BJ (cell line): ENCODE data around the gene GPX4. TPM values are rescaled to one million over a fixed set of nuclear protein-coding genes. Genes with fewer than 3 reads are reported as not detected.

Experiments used
- CTCF ChIA-PET: fragments of 350-600 bp; formaldehyde crosslinking; extraction: SDS; loops from one replicate; lab custom pipeline; 2021; ENCODE audit warnings: antibody characterized with exemption, inconsistent platforms; lab: Yijun Ruan, JAX
- POLR2A ChIA-PET: fragments of 300-600 bp; sonication (Branson Sonifier 250); formaldehyde crosslinking; extraction: SDS; loops from one replicate; lab custom pipeline; 2021; ENCODE audit warnings: antibody characterized with exemption; lab: Charles Lee
- DNase-seq: peaks from one replicate; pipeline ENCODE4 v3.0.0-alpha.2; 2011; ENCODE audit warnings: low read depth
- H3K27me3 ChIP-seq: 2 replicates; pipeline ENCODE4 v1.6.0; 2011; ENCODE audit warnings: low read length; ENCODE audit not compliant: control insufficient read depth, insufficient read depth
- H3K36me3 ChIP-seq: 2 replicates; pipeline ENCODE4 v1.5.1; 2011; ENCODE audit warnings: low read length; ENCODE audit not compliant: control insufficient read depth, insufficient read depth
- H3K4me3 ChIP-seq: 2 replicates; pipeline ENCODE4 v1.5.1; 2011; ENCODE audit warnings: low read depth, mild to moderate bottlenecking, control low read depth, low read length
- polyA plus RNA-seq: library from polyadenylated mRNA; depleted of rRNA; stranded (reverse); fragments of >200 nt; gene quantifications from 2 replicates; pipeline ENCODE4 v1.2.3, GENCODE V29; 2011
- TF ChIP-seq, protein P1 (sequence below): IDR thresholded peaks from 2 replicates; pipeline ENCODE4 v1.5.1; 2011; ENCODE audit warnings: low read depth, mild to moderate bottlenecking, control low read depth, inconsistent platforms, low read length, moderate library complexity; ENCODE audit not compliant: insufficient read depth

The GPX4 gene
- polyA plus RNA-seq, 1 experiment: 626 TPM

DNA sequence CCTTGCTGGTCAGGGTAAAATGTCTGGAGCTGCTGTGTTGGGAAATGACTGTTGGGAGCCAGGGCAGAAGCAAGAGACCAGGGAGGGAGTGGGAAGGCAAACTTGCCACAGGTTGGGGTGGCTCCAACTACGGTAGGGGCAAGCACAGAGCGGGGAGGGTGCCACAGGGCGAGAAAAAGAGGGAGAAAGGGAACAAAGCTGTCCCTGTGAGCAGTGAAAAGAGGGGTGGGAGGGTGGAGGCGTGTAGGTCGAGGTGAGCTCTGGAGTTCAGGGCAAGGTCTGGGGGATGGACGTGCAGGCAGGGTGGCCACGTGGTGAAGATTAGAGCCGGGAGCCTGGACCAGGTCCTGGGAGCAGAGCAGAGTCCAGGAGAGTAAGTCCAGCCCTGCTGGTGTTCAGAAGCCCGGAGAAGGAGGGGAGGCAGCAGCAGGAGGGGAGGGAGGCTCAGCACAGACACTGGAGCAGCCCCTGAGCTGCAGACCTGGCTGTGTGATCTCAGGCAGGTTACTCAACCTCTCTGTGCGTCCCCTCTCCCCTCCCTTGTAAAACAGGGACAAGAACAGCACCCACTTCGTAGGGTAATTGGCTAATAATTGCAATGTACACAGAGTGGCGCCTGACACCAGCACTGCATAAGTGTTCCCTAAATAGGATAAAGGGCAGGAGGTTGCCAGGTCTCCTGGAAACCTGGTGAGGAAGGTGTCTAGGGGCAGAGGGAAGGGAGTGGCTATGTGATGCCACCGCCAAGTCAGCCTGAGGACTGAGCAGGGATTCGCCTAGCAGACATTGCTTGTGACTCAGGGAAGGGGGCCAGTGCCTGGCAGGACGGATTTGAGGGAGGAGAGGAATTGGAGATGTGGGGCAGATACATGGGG lies 5.4 kb upstream of the GPX4 start:
- CTCF ChIA-PET: interaction anchor here (0.6 kb wide), 1 partner anchor 34 kb away, joined by 3 read pairs; no protein-coding TSS in a partner anchor
- TF ChIP-seq, protein P1, sequence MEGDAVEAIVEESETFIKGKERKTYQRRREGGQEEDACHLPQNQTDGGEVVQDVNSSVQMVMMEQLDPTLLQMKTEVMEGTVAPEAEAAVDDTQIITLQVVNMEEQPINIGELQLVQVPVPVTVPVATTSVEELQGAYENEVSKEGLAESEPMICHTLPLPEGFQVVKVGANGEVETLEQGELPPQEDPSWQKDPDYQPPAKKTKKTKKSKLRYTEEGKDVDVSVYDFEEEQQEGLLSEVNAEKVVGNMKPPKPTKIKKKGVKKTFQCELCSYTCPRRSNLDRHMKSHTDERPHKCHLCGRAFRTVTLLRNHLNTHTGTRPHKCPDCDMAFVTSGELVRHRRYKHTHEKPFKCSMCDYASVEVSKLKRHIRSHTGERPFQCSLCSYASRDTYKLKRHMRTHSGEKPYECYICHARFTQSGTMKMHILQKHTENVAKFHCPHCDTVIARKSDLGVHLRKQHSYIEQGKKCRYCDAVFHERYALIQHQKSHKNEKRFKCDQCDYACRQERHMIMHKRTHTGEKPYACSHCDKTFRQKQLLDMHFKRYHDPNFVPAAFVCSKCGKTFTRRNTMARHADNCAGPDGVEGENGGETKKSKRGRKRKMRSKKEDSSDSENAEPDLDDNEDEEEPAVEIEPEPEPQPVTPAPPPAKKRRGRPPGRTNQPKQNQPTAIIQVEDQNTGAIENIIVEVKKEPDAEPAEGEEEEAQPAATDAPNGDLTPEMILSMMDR: no peak

DNA sequence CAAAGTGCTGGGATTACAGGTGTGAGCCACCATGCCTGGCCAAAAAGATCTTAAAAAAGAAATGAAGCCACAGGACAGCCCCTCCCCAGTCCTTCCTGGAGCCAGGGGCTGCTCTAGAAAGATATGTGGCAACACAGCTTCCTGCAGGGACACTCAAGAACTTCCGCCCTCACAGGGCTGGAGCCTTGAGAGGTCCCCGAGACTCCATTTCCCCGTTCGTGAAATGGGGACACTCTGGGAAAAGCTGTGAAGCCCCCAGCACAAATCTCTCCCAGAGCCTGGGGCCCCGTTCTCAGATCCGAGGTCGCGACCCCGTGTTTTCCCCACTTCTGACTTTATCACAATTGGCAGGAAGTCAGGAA lies 2.5 kb upstream of the GPX4 start:
- no peak overlapping the region; the same call in 1 of the 2 replicates for H3K4me3 ChIP-seq
- CTCF ChIA-PET: interaction anchor here (0.7 to 5.6 kb wide), 8 partner anchors 12 to 143 kb away, joined by 3 to 29 read pairs (median 3); partner anchors contain the start of gene CNN2
- no peak for DNase-seq
- no peaks in the 10 kb centered on the region for H3K27me3 ChIP-seq
- TF ChIP-seq, protein P1: no peak
- peaks cover 5% of the 10 kb centered on the region for H3K36me3 ChIP-seq
- POLR2A ChIA-PET: interaction anchor here (0.7 kb wide), 1 partner anchor 91 kb away, joined by 3 read pairs; no protein-coding TSS in a partner anchor

More for the DNA sequence above, 5.4 kb upstream of the GPX4 start:
- H3K36me3 ChIP-seq: peaks cover 2% of the 10 kb centered on the region; the same call in 1 of the 2 replicates
- no peak for DNase-seq
- H3K27me3 ChIP-seq: no peaks in the 10 kb centered on the region
- H3K4me3 ChIP-seq: no peak overlapping the region
- POLR2A ChIA-PET: interaction anchor here (0.5 kb wide), 1 partner anchor 70 kb away, joined by 3 read pairs; no protein-coding TSS in a partner anchor

DNA sequence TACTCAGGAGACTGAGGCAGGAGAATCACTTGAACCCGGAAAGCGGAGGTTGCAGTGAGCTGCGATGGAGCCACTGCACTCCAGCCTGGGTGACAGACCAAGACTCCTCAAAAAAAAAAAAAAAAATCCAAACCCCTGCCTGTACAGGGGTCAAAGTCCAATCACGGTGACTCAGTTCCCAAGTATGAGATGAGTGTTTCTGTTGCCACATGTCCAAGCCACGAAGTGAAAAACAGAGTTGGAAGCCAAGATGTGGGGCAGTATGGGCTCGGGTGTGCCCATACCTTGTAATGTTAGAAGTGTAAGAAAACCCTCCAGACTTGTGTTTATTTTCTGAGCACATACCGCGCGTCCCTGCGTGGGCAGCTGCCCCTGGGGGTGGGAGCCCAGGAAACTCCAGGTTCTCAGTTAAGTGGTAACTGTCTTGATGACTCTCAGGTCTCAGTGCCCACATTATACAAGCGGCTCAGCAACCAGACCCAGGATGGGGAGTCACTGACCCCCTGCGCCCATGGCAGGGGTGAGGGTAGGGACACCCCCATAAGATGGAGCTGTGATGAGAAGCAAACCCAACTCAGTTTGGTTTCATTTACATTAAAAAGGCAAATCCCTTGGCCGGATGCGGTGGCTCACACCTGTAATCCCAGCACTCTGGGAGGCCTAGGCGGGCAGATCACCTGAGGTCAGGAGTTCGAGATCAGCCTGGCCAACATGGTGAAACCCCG lies 1.2 kb upstream of the GPX4 start:
- ChIA-PET POLR2A (interaction anchor here (0.6 kb wide), 1 partner anchor 489 kb away, joined by 6 read pairs; no protein-coding TSS in a partner anchor), CTCF (interaction anchor here (0.6 to 5.6 kb wide), 6 partner anchors 11 to 470 kb away, joined by 3 to 29 read pairs (median 4); partner anchors contain the start of gene CNN2)
- TF ChIP-seq, protein P1: no peak

DNA sequence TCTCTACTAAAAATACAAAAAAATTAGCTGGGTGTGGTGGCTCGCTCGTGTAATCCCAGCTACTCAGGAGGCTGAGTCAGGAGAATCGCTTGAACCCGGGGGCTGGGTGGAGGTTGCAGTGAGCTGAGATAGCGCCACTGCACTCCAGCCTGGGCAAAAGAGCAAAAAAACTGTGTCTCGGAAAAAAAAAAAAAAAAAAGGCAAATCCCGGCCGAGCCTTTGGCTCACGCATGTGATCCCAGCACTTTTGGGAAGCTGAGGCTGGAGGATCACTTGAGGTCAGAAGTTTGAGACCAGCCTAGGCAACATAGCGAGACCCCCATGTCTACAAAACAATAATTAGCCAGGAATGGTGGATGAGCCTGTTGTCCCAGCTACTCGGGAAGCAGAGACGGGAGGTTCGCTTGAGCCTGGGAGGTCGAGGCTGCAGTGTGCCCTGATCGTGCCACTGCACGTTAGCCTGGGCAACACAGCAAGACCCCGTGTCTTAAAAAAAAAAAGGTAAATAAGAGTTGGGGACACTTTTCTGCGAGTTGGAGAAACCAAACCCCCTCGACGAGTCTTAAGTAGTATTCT lies 574 bp upstream of the GPX4 start:
- no peak for DNase-seq
- Histone ChIP-seq H3K27me3 (no peaks in the 10 kb centered on the region), H3K4me3 (peak overlapping the region; percentile 9), H3K36me3 (peaks cover 14% of the 10 kb centered on the region)
- ChIA-PET POLR2A (interaction anchor here (0.6 to 1.1 kb wide), 3 partner anchors 63 to 488 kb away, joined by 3 to 6 read pairs (median 4); no protein-coding TSS in a partner anchor), CTCF (interaction anchor here (0.6 to 5.6 kb wide), 6 partner anchors 10 to 471 kb away, joined by 3 to 29 read pairs (median 4); no protein-coding TSS in a partner anchor)
- TF ChIP-seq, protein P1: no peak

More for the DNA sequence above, 1.2 kb upstream of the GPX4 start:
- peak; percentile 98 for DNase-seq
- no peaks in the 10 kb centered on the region for H3K27me3 ChIP-seq
- no peak overlapping the region for H3K4me3 ChIP-seq
- H3K36me3 ChIP-seq: peaks cover 12% of the 10 kb centered on the region
